AML-193 (cell line): ENCODE data around the gene GNRHR.

ENCODE experiments used
- DNase-seq, 2 experiments: peaks; one replicate each; lab custom pipeline; 2025; lab: John Stamatoyannopoulos, UW

The GNRHR gene

GRCh38 chr4:67700116-67700737 is 54.0 kb downstream of the GNRHR start:
- peak; percentile 24 to 32 for DNase-seq

- no peak for DNase-seq
Observed at GRCh38 chr4:67699603-67700002, 54.6 kb downstream of the GNRHR start.

GRCh38 chr4:67697860-67698687 is 56.1 kb downstream of the GNRHR start:
- no peak for DNase-seq

- DNase-seq, result no peak
Observed at GRCh38 chr4:67696061-67696460, 58.1 kb downstream of the GNRHR start.

GRCh38 chr4:67694662-67695061 is 59.5 kb downstream of the GNRHR start:
- DNase-seq, result no peak

GRCh38 chr4:67691328-67691727 is 62.9 kb downstream of the GNRHR start:
- DNase-seq, result no peak
